K562 (cell line): ENCODE data around the gene AS3MT. TPM values are rescaled to one million over a fixed set of nuclear protein-coding genes. Genes with fewer than 3 reads are reported as not detected.

Experiments used
- AFF4 ChIP-seq: sonication (generic); formaldehyde crosslinking; IDR thresholded peaks from 2 replicates; pipeline ENCODE4 v1.8.0; 2023; ENCODE audit warnings: mild to moderate bottlenecking, missing genetic modification reagents
- BRD4 ChIP-seq: fragments of 200-600 bp; sonication (generic); IDR thresholded peaks from 2 replicates; pipeline ENCODE4 v1.6.1; 2017; ENCODE audit warnings: inconsistent platforms
- CBX2 ChIP-seq: fragments of 200-600 bp; sonication (generic); IDR thresholded peaks from one replicate; pipeline ENCODE4 v1.6.1; 2012; ENCODE audit warnings: mild to moderate bottlenecking, low read length, inconsistent platforms; ENCODE audit not compliant: insufficient read depth, poor library complexity, severe bottlenecking
- DDX20 ChIP-seq: fragments of 450-650 bp; IDR thresholded peaks from 2 replicates; pipeline ENCODE4 v1.6.1; 2016; ENCODE audit warnings: missing genetic modification characterization, low read depth, mild to moderate bottlenecking, missing compliant biosample characterization, moderate library complexity
- E2F6 ChIP-seq, 2 experiments: IDR thresholded peaks; 2 replicates each; pipeline ENCODE4 v1.6.1; 2011; ENCODE audit warnings: borderline replicate concordance in 1 of 2, control low read depth in 1 of 2, low read depth in 1 of 2, low read length in 1 of 2, mild to moderate bottlenecking in 1 of 2, mixed read lengths in 1 of 2, moderate library complexity in 1 of 2; ENCODE audit not compliant: insufficient read depth in 1 of 2, insufficient read length in 1 of 2, poor library complexity in 1 of 2, severe bottlenecking in 1 of 2; ENCODE audit errors: extremely low read depth in 1 of 2
- MEIS2 ChIP-seq: fragments of 450-650 bp; IDR thresholded peaks from 2 replicates; pipeline ENCODE4 v1.6.1; 2014; ENCODE audit warnings: mild to moderate bottlenecking; ENCODE audit not compliant: partially characterized antibody
- PTRF ChIP-seq: fragments of 450-650 bp; IDR thresholded peaks from 2 replicates; pipeline ENCODE4 v1.6.1; 2016; ENCODE audit warnings: mild to moderate bottlenecking, missing genetic modification characterization, missing compliant biosample characterization
- RHOXF2B ChIP-seq: fragments of 250-450 bp; sonication (Bioruptor Pico); conservative IDR thresholded peaks from 2 replicates; pipeline ENCODE4 v1.5.1; 2021
- SMARCB1 ChIP-seq: IDR thresholded peaks from 2 replicates; pipeline ENCODE4 v1.6.1; 2011; ENCODE audit warnings: improper control_type of control experiment, low read depth; ENCODE audit not compliant: insufficient read length
- TRIM25 ChIP-seq: fragments of 450-650 bp; IDR thresholded peaks from 2 replicates; pipeline ENCODE4 v1.7.0; 2016; ENCODE audit warnings: borderline replicate concordance
- ZBTB43 ChIP-seq: sonication (generic); formaldehyde crosslinking; IDR thresholded peaks from 2 replicates; pipeline ENCODE4 v1.8.0; 2023; ENCODE audit warnings: mild to moderate bottlenecking, missing genetic modification reagents
- ZNF146 ChIP-seq: IDR thresholded peaks from one replicate; pipeline ENCODE4 v1.6.1; 2018; ENCODE audit warnings: missing compliant biosample characterization; ENCODE audit not compliant: unreplicated experiment
- ZNF175 ChIP-seq: fragments of 200-800 bp; sonication (Bioruptor generic); IDR thresholded peaks from 2 replicates; pipeline ENCODE4 v1.6.1; 2016; ENCODE audit warnings: low read depth, mild to moderate bottlenecking, missing genetic modification characterization, missing compliant biosample characterization
- polyA plus RNA-seq, 8 experiments: library from polyadenylated mRNA; depleted of rRNA in 4 of 8; stranded (reverse) in 5 of 8; unstranded in 3 of 8; fragments of >200 nt; fragmentation: Nextera tagmentation in 2 of 8; fragmentation: Illumina TruSeq in 1 of 8; extraction: Ambion mirVana in 2 of 8; extraction: Trizol in 1 of 8; gene quantifications; 2 replicates each; pipeline versions ENCODE4 v1.2.1 to v1.2.3, GENCODE V29; 2011 to 2014; ENCODE audit warnings: inconsistent platforms in 1 of 8, missing spikeins in 1 of 8
- total RNA-seq, 7 experiments: library from RNA; depleted of rRNA in 6 of 7; stranded (reverse); fragments of >200 nt in 6 of 7; fragmentation: Illumina TruSeq in 2 of 7; extraction: Trizol in 2 of 7; gene quantifications; 2 replicates each; pipeline versions ENCODE4 v1.2.1 to v1.2.3, GENCODE V29; 2011 to 2021; ENCODE audit warnings: low replicate concordance in 1 of 7

AS3MT gene
- total and polyA plus RNA-seq, 9 of the 15 experiments (the other 6 are each of a cell fraction or from before 2014, with no cell fraction given): 0.04 to 0.33 (median 0.19) TPM; not detected in 2

GRCh38 chr10:102917962-102918816, 48.9 kb downstream of the AS3MT start, which contains the start of gene CNNM2 (continued):
- no peak for TF ChIP-seq TRIM25
- no peak for TF ChIP-seq ZNF146 (CRISPR knock-in tag)
- TF ChIP-seq CBX2: no peak
- no peak for TF ChIP-seq PTRF (tag)
- TF ChIP-seq RHOXF2B (CRISPR knock-in tag): no peak
- peak; percentile 76 to 78 for TF ChIP-seq E2F6 (IDR thresholded peaks at IDR 0.05; ENCODE audit: borderline replicate concordance in 1 of 2, extremely low read depth in 1 of 2, insufficient read depth in 1 of 2, insufficient read length in 1 of 2, low read depth in 1 of 2, low read length in 1 of 2, poor library complexity in 1 of 2, severe bottlenecking in 1 of 2)
- TF ChIP-seq ZNF175: no peak
- TF ChIP-seq AFF4: no peak; the same call in 1 of the 2 replicates
- no peak for TF ChIP-seq SMARCB1
- TF ChIP-seq DDX20 (tag): no peak
- no peak for TF ChIP-seq BRD4
- no peak for TF ChIP-seq MEIS2
- no peak for TF ChIP-seq ZBTB43 (CRISPR knock-in tag)
